GM18867 (cell line): ENCODE measurements around the gene FOXN1.
A peak's percentile ranks its signal among the peaks of the same experiment; 100 is the strongest.
"Not testable (repeated sequence)": the region's sequence is repeated elsewhere in the genome, so short reads cannot be mapped to it uniquely, and the experiment has no call there.

Experiments
- ATAC-seq: cut with Tn5 transposase; IDR thresholded peaks from one replicate; pipeline ENCODE4 v1.9.1; 2021; ENCODE audit warnings: mild to moderate bottlenecking, moderate library complexity; ENCODE audit not compliant: unreplicated experiment

The FOXN1 gene

GRCh38 chr17:28572259-28573039, 66.3 kb downstream of the FOXN1 start:
- no peak for ATAC-seq

GRCh38 chr17:28573040-28573380, 66.9 kb downstream of the FOXN1 start:
- ATAC-seq: no peak

GRCh38 chr17:28573521-28573920, 67.4 kb downstream of the FOXN1 start:
- ATAC-seq: no peak

- no peak for ATAC-seq
These were observed 67.9 kb downstream of the FOXN1 start for GRCh38 chr17:28573966-28574480.

GRCh38 chr17:28574526-28574925, 68.4 kb downstream of the FOXN1 start:
- no peak for ATAC-seq

- no peak for ATAC-seq
These were observed 69.1 kb downstream of the FOXN1 start for GRCh38 chr17:28575126-28575795.

GRCh38 chr17:28576016-28576415, 69.9 kb downstream of the FOXN1 start:
- ATAC-seq: not testable (repeated sequence)

GRCh38 chr17:28576758-28577465, 70.8 kb downstream of the FOXN1 start, which contains the start of gene ALDOC:
Gene ALDOC, minus strand, starts transcription at chr17:28576895. Its CDS starts 1,363 bp downstream, at chr17:28575532.
- peak; percentile 80 for ATAC-seq

GRCh38 chr17:28577466-28577824, 71.3 kb downstream of the FOXN1 start:
- no peak for ATAC-seq

GRCh38 chr17:28578246-28579195, 72.4 kb downstream of the FOXN1 start:
- ATAC-seq: no peak

- ATAC-seq: no peak
These were observed 73.4 kb downstream of the FOXN1 start for GRCh38 chr17:28579526-28579925.

- no peak for ATAC-seq
These were observed 74.8 kb downstream of the FOXN1 start for GRCh38 chr17:28580959-28581358.

- ATAC-seq: no peak
These were observed 76.4 kb downstream of the FOXN1 start for GRCh38 chr17:28582513-28582912.

- ATAC-seq: no peak
These were observed 78.3 kb downstream of the FOXN1 start for GRCh38 chr17:28584434-28584833.

- ATAC-seq: no peak
These were observed 79.7 kb downstream of the FOXN1 start for GRCh38 chr17:28585851-28586250.
